ENCODE measurements around the gene ZNF195. TPM values are rescaled to one million over a fixed set of nuclear protein-coding genes. Genes with fewer than 3 reads are reported as not detected.

Gene ZNF195
- total and polyA plus RNA-seq, 10 of the 15 experiments (the other 5 are each of a cell fraction or from before 2014, with no cell fraction given), result 30.4 to 51.8 (median 37.8) TPM

DNA sequence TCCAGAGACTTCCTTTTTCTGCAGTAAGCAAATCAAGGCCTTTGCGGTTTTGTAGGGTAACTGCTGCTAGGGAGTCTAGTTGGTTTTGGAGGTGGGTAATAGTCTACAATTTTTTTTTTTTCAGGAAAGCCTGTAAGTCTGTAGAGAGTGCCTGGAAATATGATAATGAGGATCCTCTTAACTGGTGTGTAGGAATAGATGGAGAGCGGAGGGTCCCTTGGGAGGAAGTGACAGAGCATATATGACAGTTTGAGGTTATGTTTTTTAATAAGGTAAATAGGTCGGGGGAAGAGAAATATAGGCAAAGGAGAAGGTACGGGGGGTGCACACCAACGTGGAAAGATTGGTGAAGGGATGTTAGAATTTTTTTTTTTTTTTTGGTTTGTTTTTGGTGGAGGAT is 25.9 kb downstream of the ZNF195 start:
- Histone ChIP-seq H3K27ac (ENCODE audit: control insufficient read depth, insufficient read depth) (no peak overlapping the region), H3K4me2 (ENCODE audit: control insufficient read depth, insufficient read depth) (no peak overlapping the region), H3K9ac (ENCODE audit: control insufficient read depth, insufficient read depth, low read length) (no peak overlapping the region), H3K4me3 (no peak overlapping the region), H3K9me3 (replicated peaks; ENCODE audit: control insufficient read depth, insufficient read depth, low read length) (peaks cover 5% of the 10 kb centered on the region), H2AFZ (ENCODE audit: control insufficient read depth, low read depth, low read length) (no peak overlapping the region), H3K27me3 (replicated peaks in 1 of 2; ENCODE audit: control insufficient read depth in 2 of 2, insufficient read depth in 2 of 2, low read length in 1 of 2) (no peaks in the 10 kb centered on the region), H3K36me3 (ENCODE audit: control insufficient read depth in 2 of 2, insufficient read depth in 2 of 2, low read length in 1 of 2) (no peaks in the 10 kb centered on the region), H3K4me1 (ENCODE audit: control insufficient read depth, insufficient read depth, low read length) (no peaks in the 10 kb centered on the region), H4K20me1 (ENCODE audit: control insufficient read depth, insufficient read depth) (no peaks in the 10 kb centered on the region), H3K79me2 (ENCODE audit: control insufficient read depth, insufficient read depth, low read length) (no peaks in the 10 kb centered on the region)
- POLR2A ChIA-PET, result no interaction called here
- CTCF ChIA-PET, result no interaction called here
- intact Hi-C loops (cut with micrococcal nuclease; ENCODE audit: unreplicated experiment) (no loop called here), in situ Hi-C loops (cut with MboI) (no loop called here)
- FAIRE-seq (no peak), ATAC-seq (no peak), DNase-seq (ENCODE audit: low read depth, low spot score) (no peak)
- SMC1A ChIA-PET (ENCODE audit: uncharacterized antibody, unreplicated experiment), result no interaction called here
- 82% methylated on average over 5 of the region's 5 CpGs for WGBS (ENCODE audit: insufficient coverage, insufficient replicate concordance, low lambda C conversion rate, missing lambda C conversion rate)
- no TSS peak for BruUV-seq (replicated peaks)
- RAD21 ChIA-PET (ENCODE audit: unreplicated experiment), result interaction anchor here (1.5 kb wide), 1 partner anchor 12 kb away, joined by 3 read pairs; no protein-coding TSS in a partner anchor
- TF ChIP-seq TCF7 (IDR thresholded peaks at IDR 0.05; ENCODE audit: borderline replicate concordance), result no peak
- no peak for TF ChIP-seq ZNF274 (IDR thresholded peaks at IDR 0.05; ENCODE audit: insufficient read depth, insufficient read length)
- no peak for TF ChIP-seq RAD21 (IDR thresholded peaks at IDR 0.05; ENCODE audit: insufficient read depth, low read depth, low read length)
- TF ChIP-seq GATAD2B (conservative IDR thresholded peaks at IDR 0.05; ENCODE audit: low read depth), result no peak
- TF ChIP-seq, protein P1, sequence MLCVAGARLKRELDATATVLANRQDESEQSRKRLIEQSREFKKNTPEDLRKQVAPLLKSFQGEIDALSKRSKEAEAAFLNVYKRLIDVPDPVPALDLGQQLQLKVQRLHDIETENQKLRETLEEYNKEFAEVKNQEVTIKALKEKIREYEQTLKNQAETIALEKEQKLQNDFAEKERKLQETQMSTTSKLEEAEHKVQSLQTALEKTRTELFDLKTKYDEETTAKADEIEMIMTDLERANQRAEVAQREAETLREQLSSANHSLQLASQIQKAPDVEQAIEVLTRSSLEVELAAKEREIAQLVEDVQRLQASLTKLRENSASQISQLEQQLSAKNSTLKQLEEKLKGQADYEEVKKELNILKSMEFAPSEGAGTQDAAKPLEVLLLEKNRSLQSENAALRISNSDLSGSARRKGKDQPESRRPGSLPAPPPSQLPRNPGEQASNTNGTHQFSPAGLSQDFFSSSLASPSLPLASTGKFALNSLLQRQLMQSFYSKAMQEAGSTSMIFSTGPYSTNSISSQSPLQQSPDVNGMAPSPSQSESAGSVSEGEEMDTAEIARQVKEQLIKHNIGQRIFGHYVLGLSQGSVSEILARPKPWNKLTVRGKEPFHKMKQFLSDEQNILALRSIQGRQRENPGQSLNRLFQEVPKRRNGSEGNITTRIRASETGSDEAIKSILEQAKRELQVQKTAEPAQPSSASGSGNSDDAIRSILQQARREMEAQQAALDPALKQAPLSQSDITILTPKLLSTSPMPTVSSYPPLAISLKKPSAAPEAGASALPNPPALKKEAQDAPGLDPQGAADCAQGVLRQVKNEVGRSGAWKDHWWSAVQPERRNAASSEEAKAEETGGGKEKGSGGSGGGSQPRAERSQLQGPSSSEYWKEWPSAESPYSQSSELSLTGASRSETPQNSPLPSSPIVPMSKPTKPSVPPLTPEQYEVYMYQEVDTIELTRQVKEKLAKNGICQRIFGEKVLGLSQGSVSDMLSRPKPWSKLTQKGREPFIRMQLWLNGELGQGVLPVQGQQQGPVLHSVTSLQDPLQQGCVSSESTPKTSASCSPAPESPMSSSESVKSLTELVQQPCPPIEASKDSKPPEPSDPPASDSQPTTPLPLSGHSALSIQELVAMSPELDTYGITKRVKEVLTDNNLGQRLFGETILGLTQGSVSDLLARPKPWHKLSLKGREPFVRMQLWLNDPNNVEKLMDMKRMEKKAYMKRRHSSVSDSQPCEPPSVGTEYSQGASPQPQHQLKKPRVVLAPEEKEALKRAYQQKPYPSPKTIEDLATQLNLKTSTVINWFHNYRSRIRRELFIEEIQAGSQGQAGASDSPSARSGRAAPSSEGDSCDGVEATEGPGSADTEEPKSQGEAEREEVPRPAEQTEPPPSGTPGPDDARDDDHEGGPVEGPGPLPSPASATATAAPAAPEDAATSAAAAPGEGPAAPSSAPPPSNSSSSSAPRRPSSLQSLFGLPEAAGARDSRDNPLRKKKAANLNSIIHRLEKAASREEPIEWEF (IDR thresholded peaks at IDR 0.05; ENCODE audit: insufficient replicate concordance, low read depth, low read length), result no peak
- TF ChIP-seq, protein P2, sequence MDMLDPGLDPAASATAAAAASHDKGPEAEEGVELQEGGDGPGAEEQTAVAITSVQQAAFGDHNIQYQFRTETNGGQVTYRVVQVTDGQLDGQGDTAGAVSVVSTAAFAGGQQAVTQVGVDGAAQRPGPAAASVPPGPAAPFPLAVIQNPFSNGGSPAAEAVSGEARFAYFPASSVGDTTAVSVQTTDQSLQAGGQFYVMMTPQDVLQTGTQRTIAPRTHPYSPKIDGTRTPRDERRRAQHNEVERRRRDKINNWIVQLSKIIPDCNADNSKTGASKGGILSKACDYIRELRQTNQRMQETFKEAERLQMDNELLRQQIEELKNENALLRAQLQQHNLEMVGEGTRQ (IDR thresholded peaks at IDR 0.05; ENCODE audit: borderline replicate concordance, low read depth, low read length), result no peak
- no peak for TF ChIP-seq CBFB (IDR thresholded peaks at IDR 0.05; ENCODE audit: low read depth)
- no peak for TF ChIP-seq TAF1 (IDR thresholded peaks at IDR 0.05; ENCODE audit: borderline replicate concordance, low read depth, low read length)
- TF ChIP-seq BMI1 (IDR thresholded peaks at IDR 0.05; ENCODE audit: borderline replicate concordance), result no peak
- TF ChIP-seq, protein P3, sequence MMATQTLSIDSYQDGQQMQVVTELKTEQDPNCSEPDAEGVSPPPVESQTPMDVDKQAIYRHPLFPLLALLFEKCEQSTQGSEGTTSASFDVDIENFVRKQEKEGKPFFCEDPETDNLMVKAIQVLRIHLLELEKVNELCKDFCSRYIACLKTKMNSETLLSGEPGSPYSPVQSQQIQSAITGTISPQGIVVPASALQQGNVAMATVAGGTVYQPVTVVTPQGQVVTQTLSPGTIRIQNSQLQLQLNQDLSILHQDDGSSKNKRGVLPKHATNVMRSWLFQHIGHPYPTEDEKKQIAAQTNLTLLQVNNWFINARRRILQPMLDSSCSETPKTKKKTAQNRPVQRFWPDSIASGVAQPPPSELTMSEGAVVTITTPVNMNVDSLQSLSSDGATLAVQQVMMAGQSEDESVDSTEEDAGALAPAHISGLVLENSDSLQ (IDR thresholded peaks at IDR 0.05), result no peak
- no peak for TF ChIP-seq REST (IDR thresholded peaks at IDR 0.05; ENCODE audit: low read depth, low read length)
- TF ChIP-seq NR2C2 (IDR thresholded peaks at IDR 0.05; ENCODE audit: borderline replicate concordance, control insufficient read depth, insufficient read length, low read depth), result no peak
- no peak for TF ChIP-seq MTA2 (IDR thresholded peaks at IDR 0.05; ENCODE audit: low read depth)
- TF ChIP-seq MEF2A (IDR thresholded peaks at IDR 0.05; ENCODE audit: insufficient read depth, low read depth, low read length), result no peak
- no peak for TF ChIP-seq POLR2AphosphoS5 (IDR thresholded peaks at IDR 0.05; ENCODE audit: low read length)
